H9 (cell line): ENCODE data around the gene CACNB3. TPM values are rescaled to one million over a fixed set of nuclear protein-coding genes. Genes with fewer than 3 reads are reported as not detected.

Source experiments
- DNase-seq: peaks from one replicate; pipeline ENCODE4 v3.0.0-alpha.2; 2017
- H2AFZ ChIP-seq: one replicate; pipeline ENCODE4 v1.6.1; 2013; ENCODE audit warnings: mild to moderate bottlenecking, low read length, control low read depth, moderate library complexity
- H2AK5ac ChIP-seq: 2 replicates; pipeline ENCODE4 v1.6.1; 2013; ENCODE audit warnings: low read length, control low read depth, mixed read lengths; ENCODE audit not compliant: insufficient read length
- H2BK120ac ChIP-seq: one replicate; pipeline ENCODE4 v1.6.1; 2013; ENCODE audit warnings: low read depth, mild to moderate bottlenecking, low read length, control low read depth, inconsistent platforms; ENCODE audit not compliant: poor library complexity, severe bottlenecking
- H2BK12ac ChIP-seq: 2 replicates; pipeline ENCODE4 v1.6.1; 2013; ENCODE audit warnings: low read length, control low read depth, mixed read lengths, low read depth; ENCODE audit not compliant: insufficient read length
- H2BK15ac ChIP-seq: 2 replicates; pipeline ENCODE4 v1.6.1; 2013; ENCODE audit warnings: low read depth, low read length, control low read depth
- H2BK20ac ChIP-seq: one replicate; pipeline ENCODE4 v1.6.1; 2013; ENCODE audit warnings: low read depth, mild to moderate bottlenecking, low read length, control low read depth, inconsistent platforms; ENCODE audit not compliant: poor library complexity, severe bottlenecking
- H2BK5ac ChIP-seq: 2 replicates; pipeline ENCODE4 v1.6.1; 2013; ENCODE audit warnings: low read length, control low read depth, mixed read lengths; ENCODE audit not compliant: insufficient read length
- H3K14ac ChIP-seq: 2 replicates; pipeline ENCODE4 v1.6.1; 2013; ENCODE audit warnings: low read length, control low read depth; ENCODE audit not compliant: insufficient read depth
- H3K18ac ChIP-seq: 2 replicates; pipeline ENCODE4 v1.6.1; 2013; ENCODE audit warnings: low read depth, mild to moderate bottlenecking, mixed read lengths, low read length, control low read depth; ENCODE audit not compliant: insufficient read length
- H3K23ac ChIP-seq: 2 replicates; pipeline ENCODE4 v1.6.1; 2013; ENCODE audit warnings: low read length, control low read depth, mixed read lengths, low read depth; ENCODE audit not compliant: insufficient read length
- H3K23me2 ChIP-seq: 2 replicates; pipeline ENCODE4 v1.6.1; 2013; ENCODE audit warnings: low read depth, mild to moderate bottlenecking, mixed read lengths, low read length, control low read depth; ENCODE audit not compliant: insufficient read length, poor library complexity, severe bottlenecking
- H3K27ac ChIP-seq: 2 replicates; pipeline ENCODE4 v1.5.1; 2013; ENCODE audit warnings: low read length, control low read depth, mixed read lengths, low read depth; ENCODE audit not compliant: insufficient read length
- H3K27me3 ChIP-seq: 2 replicates; pipeline ENCODE4 v1.6.1; 2013; ENCODE audit warnings: low read length, control low read depth, inconsistent platforms; ENCODE audit not compliant: insufficient read depth
- H3K4ac ChIP-seq: 2 replicates; pipeline ENCODE4 v1.6.1; 2013; ENCODE audit warnings: low read depth, mild to moderate bottlenecking, control low read depth, inconsistent platforms, low read length, moderate library complexity
- H3K4me1 ChIP-seq: 2 replicates; pipeline ENCODE4 v1.6.1; 2013; ENCODE audit warnings: low read length, control low read depth, inconsistent platforms; ENCODE audit not compliant: insufficient read depth
- H3K4me2 ChIP-seq: 2 replicates; pipeline ENCODE4 v1.6.1; 2013; ENCODE audit warnings: low read length, control low read depth, mixed read lengths; ENCODE audit not compliant: insufficient read length, insufficient read depth
- H3K56ac ChIP-seq: 2 replicates; pipeline ENCODE4 v1.6.1; 2013; ENCODE audit warnings: low read depth, mild to moderate bottlenecking, mixed read lengths, low read length, control low read depth; ENCODE audit not compliant: insufficient read length
- H3K79me1 ChIP-seq: 2 replicates; pipeline ENCODE4 v1.6.1; 2013; ENCODE audit warnings: low read depth, mild to moderate bottlenecking, moderate library complexity, low read length, control low read depth, inconsistent platforms; ENCODE audit not compliant: insufficient read depth, poor library complexity, severe bottlenecking
- H3K79me2 ChIP-seq: 2 replicates; pipeline ENCODE4 v1.6.1; 2013; ENCODE audit warnings: low read length, control low read depth, inconsistent platforms; ENCODE audit not compliant: insufficient read depth
- H3K9ac ChIP-seq: 2 replicates; pipeline ENCODE4 v1.6.1; 2013; ENCODE audit warnings: low read length, control low read depth, mixed read lengths; ENCODE audit not compliant: insufficient read length; ENCODE audit errors: extremely low read depth
- H3K9me3 ChIP-seq: one replicate; pipeline ENCODE4 v1.6.1; 2013; ENCODE audit warnings: low read depth, low read length, inconsistent platforms; ENCODE audit not compliant: control insufficient read depth
- H3T11ph ChIP-seq: one replicate; pipeline ENCODE4 v1.6.1; 2013; ENCODE audit warnings: mild to moderate bottlenecking, low read length, control low read depth, inconsistent platforms
- H4K20me1 ChIP-seq: one replicate; pipeline ENCODE4 v1.6.1; 2013; ENCODE audit not compliant: control insufficient read depth, insufficient read length, insufficient read depth
- H4K5ac ChIP-seq: 2 replicates; pipeline ENCODE4 v1.6.1; 2013; ENCODE audit warnings: low read depth, mild to moderate bottlenecking, mixed read lengths, low read length, control low read depth; ENCODE audit not compliant: insufficient read length
- H4K8ac ChIP-seq: replicated peaks from 2 replicates; pipeline ENCODE4 v1.6.1; 2013; ENCODE audit warnings: low read length, control low read depth, mixed read lengths, low read depth; ENCODE audit not compliant: insufficient read length
- H4K91ac ChIP-seq: 2 replicates; pipeline ENCODE4 v1.6.1; 2013; ENCODE audit warnings: low read depth, mild to moderate bottlenecking, moderate library complexity, mixed read lengths, low read length, control low read depth; ENCODE audit not compliant: insufficient read length
- H3K27ac Mint-ChIP-seq, 3 experiments: 2 replicates in 2 of 3; 3 replicates in 1 of 3; pipeline ENCODE4 v1.8.0; 2020 to 2021; ENCODE audit warnings: mixed read lengths in 3 of 3, mild to moderate bottlenecking in 1 of 3, moderate library complexity in 1 of 3
- H3K27me3 Mint-ChIP-seq: 2 replicates; pipeline ENCODE4 v1.8.0; 2021; ENCODE audit warnings: low read depth, mild to moderate bottlenecking, moderate library complexity, mixed read lengths
- H3K36me3 Mint-ChIP-seq, 3 experiments: 2 replicates in 2 of 3; 3 replicates in 1 of 3; pipeline ENCODE4 v1.8.0; 2020 to 2021; ENCODE audit warnings: low read depth in 3 of 3, mixed read lengths in 3 of 3; ENCODE audit not compliant: insufficient read depth in 1 of 3
- H3K4me1 Mint-ChIP-seq, 2 experiments: 2 replicates each; pipeline ENCODE4 v1.8.0; 2020; ENCODE audit warnings: mixed read lengths in 2 of 2
- H3K4me3 Mint-ChIP-seq, 2 experiments: 2 replicates in 1 of 2; 3 replicates in 1 of 2; pipeline ENCODE4 v1.8.0; 2020 to 2021; ENCODE audit warnings: mild to moderate bottlenecking in 2 of 2, mixed read lengths in 2 of 2, moderate library complexity in 1 of 2
- H3K9me3 Mint-ChIP-seq, 2 experiments: 2 replicates in 1 of 2; 3 replicates in 1 of 2; pipeline ENCODE4 v1.8.0; 2020; ENCODE audit warnings: mild to moderate bottlenecking in 2 of 2, mixed read lengths in 2 of 2, moderate library complexity in 1 of 2
- CTCF ChIP-seq: fragments of 200-600 bp; sonication (generic); conservative IDR thresholded peaks from 3 replicates; pipeline ENCODE4 v1.8.0; 2021; ENCODE audit warnings: antibody characterized with exemption, mild to moderate bottlenecking
- WGBS: extraction: QIAGEN DNeasy Blood & Tissue Kit; methylation state at CpG from one replicate; pipeline ENCODE4 v1.1.7; 2013; ENCODE audit warnings: missing lambda C conversion rate, low lambda C conversion rate, mixed read lengths; ENCODE audit not compliant: insufficient read length; ENCODE audit errors: extremely low coverage; 5-methylcytosine and 5-hydroxymethylcytosine counted together
- total RNA-seq: library from RNA; stranded (reverse); gene quantifications from 2 replicates; pipeline ENCODE4 v1.2.1, GENCODE V29; 2021

Gene CACNB3
- total RNA-seq, 1 experiment from 2014 or later = 35.1 TPM

GRCh38 chr12:48771588-48772112, 46.6 kb upstream of the CACNB3 start:
- peaks cover 20 to 22% of the 10 kb centered on the region in 2 experiments for H3K4me1 Mint-ChIP-seq
- H2BK12ac ChIP-seq = no peak overlapping the region
- TF ChIP-seq CTCF = no peak

More at GRCh38 chr12:48771588-48772112, 46.6 kb upstream of the CACNB3 start:
- Histone ChIP-seq H2BK120ac (no peak overlapping the region), H3K27me3 (no peaks in the 10 kb centered on the region), H3K9me3 (no peaks in the 10 kb centered on the region), H3K79me2 (no peaks in the 10 kb centered on the region), H2BK20ac (no peak overlapping the region), H3K14ac (no peak overlapping the region), H4K20me1 (no peaks in the 10 kb centered on the region), H2BK15ac (no peak overlapping the region), H3K4ac (no peak overlapping the region), H3K23me2 (no peaks in the 10 kb centered on the region), H3K79me1 (no peaks in the 10 kb centered on the region), H3K4me1 (no peaks in the 10 kb centered on the region), H4K91ac (no peak overlapping the region), H3K56ac (no peak overlapping the region), H4K5ac (no peak overlapping the region), H3K27ac (no peak overlapping the region), H3K4me2 (no peak overlapping the region), H3T11ph (no peak overlapping the region), H3K18ac (no peak overlapping the region), H3K23ac (no peak overlapping the region), H3K9ac (no peak overlapping the region), H2AFZ (no peak overlapping the region), H4K8ac (no peak overlapping the region), H2AK5ac (no peak overlapping the region), H2BK5ac (no peak overlapping the region)
- DNase-seq = no peak
- H3K9me3 Mint-ChIP-seq = no peaks in the 10 kb centered on the region
- no CpG with 5 or more reads among the region's 13 CpGs for WGBS
- peaks cover 15 to 74% (median 68%) of the 10 kb centered on the region in 3 experiments; a peak in 6 of 7 replicates for H3K36me3 Mint-ChIP-seq
- no peak overlapping the region for H3K4me3 Mint-ChIP-seq
- H3K27ac Mint-ChIP-seq = no peak overlapping the region; a peak in 1 of 7 replicates
- H3K27me3 Mint-ChIP-seq = no peaks in the 10 kb centered on the region; the same call in 1 of the 2 replicates
